ENCODE results near the gene ATP6V1F.
A peak's percentile ranks its signal among the peaks of the same experiment; 100 is the strongest.

Gene ATP6V1F

GRCh38 chr7:128869138-128869943 is 6.7 kb downstream of the ATP6V1F start:
- DNase-seq = peak; percentile 57

GRCh38 chr7:128869944-128870285 is 7.3 kb downstream of the ATP6V1F start:
- peak; percentile 38 for DNase-seq

- DNase-seq = no peak
Observed at GRCh38 chr7:128871050-128871449, 8.4 kb downstream of the ATP6V1F start.

- DNase-seq = no peak
Observed at GRCh38 chr7:128872394-128872824, 9.8 kb downstream of the ATP6V1F start.

- no peak for DNase-seq
Observed at GRCh38 chr7:128873234-128873633, 10.6 kb downstream of the ATP6V1F start.

- DNase-seq = no peak
Observed at GRCh38 chr7:128874140-128875031, 11.7 kb downstream of the ATP6V1F start.

- no peak for DNase-seq
Observed at GRCh38 chr7:128875523-128875948, 12.9 kb downstream of the ATP6V1F start.

GRCh38 chr7:128876127-128876526 is 13.5 kb downstream of the ATP6V1F start:
- DNase-seq = no peak

- DNase-seq = no peak
Observed at GRCh38 chr7:128876586-128876977, 13.9 kb downstream of the ATP6V1F start.

- no peak for DNase-seq
Observed at GRCh38 chr7:128876978-128877755, 14.5 kb downstream of the ATP6V1F start.

GRCh38 chr7:128877756-128878120 is 15.1 kb downstream of the ATP6V1F start:
- no peak for DNase-seq

GRCh38 chr7:128878226-128879105 is 15.8 kb downstream of the ATP6V1F start:
- DNase-seq = no peak

GRCh38 chr7:128879461-128879938 is 16.8 kb downstream of the ATP6V1F start:
- DNase-seq = no peak

- peak; percentile 50 for DNase-seq
Observed at GRCh38 chr7:128879939-128880746, 17.5 kb downstream of the ATP6V1F start.

GRCh38 chr7:128880791-128881457 is 18.3 kb downstream of the ATP6V1F start:
- DNase-seq = no peak

GRCh38 chr7:128881458-128882125 is 18.9 kb downstream of the ATP6V1F start:
- DNase-seq = no peak

GRCh38 chr7:128882134-128882533 is 19.5 kb downstream of the ATP6V1F start:
- no peak for DNase-seq

- DNase-seq = peak; percentile 95
Observed at GRCh38 chr7:128883622-128884448, 21.2 kb downstream of the ATP6V1F start.
